NCI-H1105 (cell line): Measurements from ENCODE around the gene GBP3.
"Not testable (repeated sequence)": the region's sequence is repeated elsewhere in the genome, so short reads cannot be mapped to it uniquely, and the experiment has no call there.

Source experiments
- DNase-seq: peaks from one replicate; lab custom pipeline; 2025; lab: John Stamatoyannopoulos, UW

The GBP3 gene

GRCh38 chr1:89022167-89022959, at the start of gene GBP3:
Gene GBP3 (minus strand): TSS chr1:89022866. CDS start chr1:89020721, 2,145 bp downstream.
- no peak for DNase-seq

GRCh38 chr1:89070509-89070908, 47.8 kb upstream of the GBP3 start:
- no peak for DNase-seq

- DNase-seq = no peak
Observed at GRCh38 chr1:89069951-89070350, 47.3 kb upstream of the GBP3 start.

- no peak for DNase-seq
Observed at GRCh38 chr1:89068291-89068690, 45.6 kb upstream of the GBP3 start.

GRCh38 chr1:89065079-89065868, 42.6 kb upstream of the GBP3 start, which contains the start of gene GBP1:
Gene GBP1 (minus strand): TSS chr1:89065208. CDS start chr1:89063234, 1,974 bp downstream.
- no peak for DNase-seq

- no peak for DNase-seq
Observed at GRCh38 chr1:89064632-89065031, 42.0 kb upstream of the GBP3 start.

GRCh38 chr1:89063094-89063493, 40.4 kb upstream of the GBP3 start:
- DNase-seq = no peak

- no peak for DNase-seq
Observed at GRCh38 chr1:89060091-89060490, 37.4 kb upstream of the GBP3 start.

GRCh38 chr1:89051955-89052312, 29.3 kb upstream of the GBP3 start:
- no peak for DNase-seq

- DNase-seq = no peak
Observed at GRCh38 chr1:89051300-89051954, 28.8 kb upstream of the GBP3 start.

GRCh38 chr1:89050649-89051033, 28.0 kb upstream of the GBP3 start:
- no peak for DNase-seq

GRCh38 chr1:89049901-89050648, 27.4 kb upstream of the GBP3 start:
- not testable (repeated sequence) for DNase-seq

- DNase-seq = not testable (repeated sequence)
Observed at GRCh38 chr1:89049187-89049586, 26.5 kb upstream of the GBP3 start.

GRCh38 chr1:89047734-89048133, 25.1 kb upstream of the GBP3 start:
- DNase-seq = no peak

- DNase-seq = not testable (repeated sequence)
Observed at GRCh38 chr1:89046318-89047183, 23.9 kb upstream of the GBP3 start.

- no peak for DNase-seq
Observed at GRCh38 chr1:89044970-89045721, 22.5 kb upstream of the GBP3 start.

- DNase-seq = no peak
Observed at GRCh38 chr1:89043940-89044339, 21.3 kb upstream of the GBP3 start.

GRCh38 chr1:89042491-89042890, 19.8 kb upstream of the GBP3 start:
- DNase-seq = no peak

GRCh38 chr1:89041721-89042120, 19.1 kb upstream of the GBP3 start:
- no peak for DNase-seq

- no peak for DNase-seq
Observed at GRCh38 chr1:89041119-89041641, 18.5 kb upstream of the GBP3 start.
